SK-N-SH treated with all-trans-retinoic acid at 6 μM for 48 hours (cell line): ENCODE measurements around the gene LZTR1.

ENCODE experiments used
- ATAC-seq: fragments of 200-7000 bp; cut with Tn5 transposase; 3 replicates; pipeline ENCODE4 v1.9.1; 2020; ENCODE audit warnings: mild to moderate bottlenecking, moderate library complexity
- ARNTL ChIP-seq: fragments of 450-650 bp; formaldehyde crosslinking; IDR thresholded peaks from 2 replicates; pipeline ENCODE4 v1.5.0; 2020; ENCODE audit warnings: low read depth, mild to moderate bottlenecking, moderate library complexity, borderline replicate concordance
- BACH2 ChIP-seq: fragments of 250-450 bp; sonication (Bioruptor Pico); IDR thresholded peaks from 2 replicates; pipeline ENCODE4 v1.9.0; 2021; ENCODE audit warnings: mild to moderate bottlenecking, borderline replicate concordance
- ESRRG ChIP-seq: fragments of 250-450 bp; sonication (Bioruptor Pico); IDR thresholded peaks from 2 replicates; pipeline ENCODE4 v1.6.1; 2021; ENCODE audit warnings: mild to moderate bottlenecking
- GLIS3 ChIP-seq: fragments of 250-450 bp; sonication (Bioruptor Pico); IDR thresholded peaks from 2 replicates; pipeline ENCODE4 v1.5.0; 2020; ENCODE audit warnings: mild to moderate bottlenecking, moderate library complexity
- ISL1 ChIP-seq: fragments of 250-450 bp; sonication (Bioruptor Pico); IDR thresholded peaks from 2 replicates; pipeline ENCODE4 v2.1.2; 2022; ENCODE audit warnings: mild to moderate bottlenecking, moderate library complexity
- OSR1 ChIP-seq: fragments of 250-450 bp; sonication (Bioruptor Pico); IDR thresholded peaks from 2 replicates; pipeline ENCODE4 v1.8.0; 2022; ENCODE audit warnings: moderate library complexity, mild to moderate bottlenecking, inconsistent platforms
- PPARA ChIP-seq: fragments of 250-450 bp; sonication (Bioruptor Pico); IDR thresholded peaks from 2 replicates; pipeline ENCODE4 v1.5.0; 2020; ENCODE audit warnings: mild to moderate bottlenecking, borderline replicate concordance
- RARB ChIP-seq: fragments of 250-450 bp; sonication (Bioruptor Pico); IDR thresholded peaks from 2 replicates; pipeline ENCODE4 v1.8.0; 2021; ENCODE audit warnings: mild to moderate bottlenecking, moderate library complexity
- TCF4 ChIP-seq: fragments of 250-450 bp; sonication (Bioruptor Pico); IDR thresholded peaks from 2 replicates; pipeline ENCODE4 v1.8.0; 2021; ENCODE audit warnings: mild to moderate bottlenecking, moderate library complexity, borderline replicate concordance
- ZC3H10 ChIP-seq: fragments of 250-450 bp; sonication (Bioruptor Pico); IDR thresholded peaks from 2 replicates; pipeline ENCODE4 v1.5.1; 2021; ENCODE audit warnings: mild to moderate bottlenecking, moderate library complexity
- ZFP3 ChIP-seq: fragments of 250-450 bp; sonication (Bioruptor Pico); IDR thresholded peaks from 2 replicates; pipeline ENCODE4 v1.5.0; 2020; ENCODE audit warnings: mild to moderate bottlenecking, moderate library complexity
- ZFP30 ChIP-seq: fragments of 450-650 bp; formaldehyde crosslinking; IDR thresholded peaks from 2 replicates; pipeline ENCODE4 v1.5.0; 2022; ENCODE audit warnings: mild to moderate bottlenecking, moderate library complexity
- ZNF565 ChIP-seq: fragments of 450-650 bp; formaldehyde crosslinking; conservative IDR thresholded peaks from 2 replicates; pipeline ENCODE4 v1.5.0; 2020; ENCODE audit warnings: low read depth, mild to moderate bottlenecking, moderate library complexity
- ZNF70 ChIP-seq: fragments of 450-650 bp; formaldehyde crosslinking; IDR thresholded peaks from 2 replicates; pipeline ENCODE4 v1.5.0; 2020; ENCODE audit warnings: mild to moderate bottlenecking, moderate library complexity
- ZNF8 ChIP-seq: fragments of 450-650 bp; formaldehyde crosslinking; IDR thresholded peaks from 2 replicates; pipeline ENCODE4 v1.5.0; 2020; ENCODE audit warnings: mild to moderate bottlenecking, moderate library complexity
- TF ChIP-seq, protein P1 (sequence below): fragments of 250-450 bp; sonication (Bioruptor Pico); IDR thresholded peaks from 2 replicates; pipeline ENCODE4 v1.5.1; 2021; ENCODE audit warnings: mild to moderate bottlenecking, moderate library complexity
- TF ChIP-seq, protein P2 (sequence below): fragments of 250-450 bp; sonication (Bioruptor Pico); IDR thresholded peaks from 2 replicates; pipeline ENCODE4 v1.8.0; 2020; ENCODE audit warnings: mild to moderate bottlenecking, moderate library complexity, borderline replicate concordance
- TF ChIP-seq, protein P3 (sequence below): fragments of 250-450 bp; sonication (Bioruptor Pico); IDR thresholded peaks from 2 replicates; pipeline ENCODE4 v1.5.1; 2020; ENCODE audit warnings: low read depth, mild to moderate bottlenecking, moderate library complexity
- TF ChIP-seq, protein P4 (sequence below): fragments of 250-450 bp; sonication (Bioruptor Pico); IDR thresholded peaks from 2 replicates; pipeline ENCODE4 v1.5.0; 2020; ENCODE audit warnings: mild to moderate bottlenecking, moderate library complexity
- TF ChIP-seq, protein P5 (sequence below): fragments of 250-450 bp; sonication (Bioruptor Pico); IDR thresholded peaks from 2 replicates; pipeline ENCODE4 v1.8.0; 2021; ENCODE audit warnings: low read depth, mild to moderate bottlenecking, moderate library complexity, borderline replicate concordance

Gene LZTR1

DNA sequence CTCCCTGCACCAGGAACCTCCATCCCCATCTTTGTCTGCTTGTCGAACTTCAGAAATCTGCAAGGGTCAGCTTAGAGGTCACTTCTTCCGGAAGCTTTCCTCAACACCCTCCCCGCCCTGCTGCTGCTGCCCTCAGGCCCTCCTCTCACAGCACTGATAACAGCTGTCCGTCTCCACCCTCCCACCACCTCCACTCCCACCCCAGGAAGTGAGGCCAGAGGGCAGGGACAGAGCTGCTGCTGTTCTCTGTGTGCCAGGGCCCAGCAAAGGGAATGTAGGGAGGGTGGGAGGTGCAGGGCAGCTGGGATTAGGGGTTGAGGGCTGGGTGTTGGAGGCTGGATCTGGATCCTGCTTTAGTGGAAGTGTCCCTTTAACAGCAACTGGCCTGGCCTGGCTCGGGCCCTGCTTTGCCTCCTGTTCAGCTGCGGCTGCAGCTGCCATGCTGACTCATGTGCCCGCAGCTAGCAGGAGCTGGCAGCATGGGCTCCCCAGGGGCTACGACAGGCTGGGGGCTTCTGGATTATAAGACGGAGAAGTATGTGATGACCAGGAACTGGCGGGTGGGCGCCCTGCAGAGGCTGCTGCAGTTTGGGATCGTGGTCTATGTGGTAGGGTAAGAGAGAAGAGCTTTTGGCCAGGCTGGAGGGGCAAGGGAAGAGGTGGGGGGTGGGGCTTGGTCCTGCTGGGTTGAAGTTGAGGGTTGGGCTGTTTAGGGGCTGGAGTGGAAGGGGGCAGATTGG, 32.8 kb downstream of the LZTR1 start, which contains the start of gene P2RX6:
TSS of gene P2RX6 (plus strand) at position 440 of the 740 bp plus-strand sequence. CDS start at position 450, 10 bp downstream.
- ATAC-seq, result peak; percentile 70
- TF ChIP-seq ESRRG (CRISPR knock-in tag) (no peak), TCF4 (CRISPR knock-in tag) (peak; percentile 42; the same call in 1 of the 2 replicates), PPARA (CRISPR knock-in tag) (no peak), ISL1 (CRISPR knock-in tag) (no peak)
- TF ChIP-seq, protein P1, sequence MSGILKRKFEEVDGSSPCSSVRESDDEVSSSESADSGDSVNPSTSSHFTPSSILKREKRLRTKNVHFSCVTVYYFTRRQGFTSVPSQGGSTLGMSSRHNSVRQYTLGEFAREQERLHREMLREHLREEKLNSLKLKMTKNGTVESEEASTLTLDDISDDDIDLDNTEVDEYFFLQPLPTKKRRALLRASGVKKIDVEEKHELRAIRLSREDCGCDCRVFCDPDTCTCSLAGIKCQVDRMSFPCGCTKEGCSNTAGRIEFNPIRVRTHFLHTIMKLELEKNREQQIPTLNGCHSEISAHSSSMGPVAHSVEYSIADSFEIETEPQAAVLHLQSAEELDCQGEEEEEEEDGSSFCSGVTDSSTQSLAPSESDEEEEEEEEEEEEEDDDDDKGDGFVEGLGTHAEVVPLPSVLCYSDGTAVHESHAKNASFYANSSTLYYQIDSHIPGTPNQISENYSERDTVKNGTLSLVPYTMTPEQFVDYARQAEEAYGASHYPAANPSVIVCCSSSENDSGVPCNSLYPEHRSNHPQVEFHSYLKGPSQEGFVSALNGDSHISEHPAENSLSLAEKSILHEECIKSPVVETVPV (CRISPR knock-in tag), result no peak
- TF ChIP-seq, all 23 proteins: peak for 1

DNA sequence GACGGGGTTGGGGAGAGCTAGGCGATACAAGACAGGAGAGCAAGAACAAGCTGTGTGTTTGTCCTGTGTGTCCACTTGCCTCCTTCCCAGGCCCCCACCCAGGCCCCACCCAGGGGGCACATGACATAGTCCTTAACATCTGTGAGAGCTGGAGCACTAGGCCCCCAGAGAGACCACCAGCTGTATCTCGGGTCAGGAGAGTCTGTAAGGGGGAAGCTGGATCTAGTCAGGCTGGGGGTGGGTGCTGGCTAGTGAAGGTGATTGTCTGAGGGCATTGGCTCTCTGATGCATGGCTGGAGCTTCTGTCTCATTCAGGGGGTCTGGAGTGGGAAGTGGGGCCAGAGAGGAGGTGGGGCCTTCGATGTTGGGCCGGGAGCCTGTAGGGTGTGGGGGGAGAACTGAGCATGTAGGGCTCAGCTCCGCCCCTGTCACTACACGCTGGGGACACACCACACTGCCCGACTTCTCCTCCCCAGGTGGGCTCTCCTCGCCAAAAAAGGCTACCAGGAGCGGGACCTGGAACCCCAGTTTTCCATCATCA, 33.4 kb downstream of the LZTR1 start:
- TF ChIP-seq PPARA (CRISPR knock-in tag), result no peak
- no peak for TF ChIP-seq RARB (CRISPR knock-in tag)
- TF ChIP-seq, protein P2, sequence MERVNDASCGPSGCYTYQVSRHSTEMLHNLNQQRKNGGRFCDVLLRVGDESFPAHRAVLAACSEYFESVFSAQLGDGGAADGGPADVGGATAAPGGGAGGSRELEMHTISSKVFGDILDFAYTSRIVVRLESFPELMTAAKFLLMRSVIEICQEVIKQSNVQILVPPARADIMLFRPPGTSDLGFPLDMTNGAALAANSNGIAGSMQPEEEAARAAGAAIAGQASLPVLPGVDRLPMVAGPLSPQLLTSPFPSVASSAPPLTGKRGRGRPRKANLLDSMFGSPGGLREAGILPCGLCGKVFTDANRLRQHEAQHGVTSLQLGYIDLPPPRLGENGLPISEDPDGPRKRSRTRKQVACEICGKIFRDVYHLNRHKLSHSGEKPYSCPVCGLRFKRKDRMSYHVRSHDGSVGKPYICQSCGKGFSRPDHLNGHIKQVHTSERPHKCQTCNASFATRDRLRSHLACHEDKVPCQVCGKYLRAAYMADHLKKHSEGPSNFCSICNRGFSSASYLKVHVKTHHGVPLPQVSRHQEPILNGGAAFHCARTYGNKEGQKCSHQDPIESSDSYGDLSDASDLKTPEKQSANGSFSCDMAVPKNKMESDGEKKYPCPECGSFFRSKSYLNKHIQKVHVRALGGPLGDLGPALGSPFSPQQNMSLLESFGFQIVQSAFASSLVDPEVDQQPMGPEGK (CRISPR knock-in tag), result no peak
- TF ChIP-seq ESRRG (CRISPR knock-in tag), result no peak
- TF ChIP-seq ARNTL (CRISPR knock-in tag), result no peak
- TF ChIP-seq OSR1 (CRISPR knock-in tag), result no peak
- TF ChIP-seq BACH2 (CRISPR knock-in tag), result no peak
- TF ChIP-seq, protein P3, sequence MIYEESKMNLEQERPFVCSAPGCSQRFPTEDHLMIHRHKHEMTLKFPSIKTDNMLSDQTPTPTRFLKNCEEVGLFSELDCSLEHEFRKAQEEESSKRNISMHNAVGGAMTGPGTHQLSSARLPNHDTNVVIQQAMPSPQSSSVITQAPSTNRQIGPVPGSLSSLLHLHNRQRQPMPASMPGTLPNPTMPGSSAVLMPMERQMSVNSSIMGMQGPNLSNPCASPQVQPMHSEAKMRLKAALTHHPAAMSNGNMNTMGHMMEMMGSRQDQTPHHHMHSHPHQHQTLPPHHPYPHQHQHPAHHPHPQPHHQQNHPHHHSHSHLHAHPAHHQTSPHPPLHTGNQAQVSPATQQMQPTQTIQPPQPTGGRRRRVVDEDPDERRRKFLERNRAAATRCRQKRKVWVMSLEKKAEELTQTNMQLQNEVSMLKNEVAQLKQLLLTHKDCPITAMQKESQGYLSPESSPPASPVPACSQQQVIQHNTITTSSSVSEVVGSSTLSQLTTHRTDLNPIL, result no peak
- TF ChIP-seq ZNF565 (CRISPR knock-in tag), result no peak
- no peak for TF ChIP-seq ZNF70
- TF ChIP-seq ZFP3 (CRISPR knock-in tag), result no peak
- TF ChIP-seq, protein P4, sequence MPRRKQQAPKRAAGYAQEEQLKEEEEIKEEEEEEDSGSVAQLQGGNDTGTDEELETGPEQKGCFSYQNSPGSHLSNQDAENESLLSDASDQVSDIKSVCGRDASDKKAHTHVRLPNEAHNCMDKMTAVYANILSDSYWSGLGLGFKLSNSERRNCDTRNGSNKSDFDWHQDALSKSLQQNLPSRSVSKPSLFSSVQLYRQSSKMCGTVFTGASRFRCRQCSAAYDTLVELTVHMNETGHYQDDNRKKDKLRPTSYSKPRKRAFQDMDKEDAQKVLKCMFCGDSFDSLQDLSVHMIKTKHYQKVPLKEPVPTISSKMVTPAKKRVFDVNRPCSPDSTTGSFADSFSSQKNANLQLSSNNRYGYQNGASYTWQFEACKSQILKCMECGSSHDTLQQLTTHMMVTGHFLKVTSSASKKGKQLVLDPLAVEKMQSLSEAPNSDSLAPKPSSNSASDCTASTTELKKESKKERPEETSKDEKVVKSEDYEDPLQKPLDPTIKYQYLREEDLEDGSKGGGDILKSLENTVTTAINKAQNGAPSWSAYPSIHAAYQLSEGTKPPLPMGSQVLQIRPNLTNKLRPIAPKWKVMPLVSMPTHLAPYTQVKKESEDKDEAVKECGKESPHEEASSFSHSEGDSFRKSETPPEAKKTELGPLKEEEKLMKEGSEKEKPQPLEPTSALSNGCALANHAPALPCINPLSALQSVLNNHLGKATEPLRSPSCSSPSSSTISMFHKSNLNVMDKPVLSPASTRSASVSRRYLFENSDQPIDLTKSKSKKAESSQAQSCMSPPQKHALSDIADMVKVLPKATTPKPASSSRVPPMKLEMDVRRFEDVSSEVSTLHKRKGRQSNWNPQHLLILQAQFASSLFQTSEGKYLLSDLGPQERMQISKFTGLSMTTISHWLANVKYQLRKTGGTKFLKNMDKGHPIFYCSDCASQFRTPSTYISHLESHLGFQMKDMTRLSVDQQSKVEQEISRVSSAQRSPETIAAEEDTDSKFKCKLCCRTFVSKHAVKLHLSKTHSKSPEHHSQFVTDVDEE (CRISPR knock-in tag), result no peak
- TF ChIP-seq, protein P5, sequence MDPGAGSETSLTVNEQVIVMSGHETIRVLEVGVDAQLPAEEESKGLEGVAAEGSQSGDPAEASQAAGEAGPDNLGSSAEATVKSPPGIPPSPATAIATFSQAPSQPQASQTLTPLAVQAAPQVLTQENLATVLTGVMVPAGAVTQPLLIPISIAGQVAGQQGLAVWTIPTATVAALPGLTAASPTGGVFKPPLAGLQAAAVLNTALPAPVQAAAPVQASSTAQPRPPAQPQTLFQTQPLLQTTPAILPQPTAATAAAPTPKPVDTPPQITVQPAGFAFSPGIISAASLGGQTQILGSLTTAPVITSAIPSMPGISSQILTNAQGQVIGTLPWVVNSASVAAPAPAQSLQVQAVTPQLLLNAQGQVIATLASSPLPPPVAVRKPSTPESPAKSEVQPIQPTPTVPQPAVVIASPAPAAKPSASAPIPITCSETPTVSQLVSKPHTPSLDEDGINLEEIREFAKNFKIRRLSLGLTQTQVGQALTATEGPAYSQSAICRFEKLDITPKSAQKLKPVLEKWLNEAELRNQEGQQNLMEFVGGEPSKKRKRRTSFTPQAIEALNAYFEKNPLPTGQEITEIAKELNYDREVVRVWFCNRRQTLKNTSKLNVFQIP, result no peak
- no peak for ATAC-seq

DNA sequence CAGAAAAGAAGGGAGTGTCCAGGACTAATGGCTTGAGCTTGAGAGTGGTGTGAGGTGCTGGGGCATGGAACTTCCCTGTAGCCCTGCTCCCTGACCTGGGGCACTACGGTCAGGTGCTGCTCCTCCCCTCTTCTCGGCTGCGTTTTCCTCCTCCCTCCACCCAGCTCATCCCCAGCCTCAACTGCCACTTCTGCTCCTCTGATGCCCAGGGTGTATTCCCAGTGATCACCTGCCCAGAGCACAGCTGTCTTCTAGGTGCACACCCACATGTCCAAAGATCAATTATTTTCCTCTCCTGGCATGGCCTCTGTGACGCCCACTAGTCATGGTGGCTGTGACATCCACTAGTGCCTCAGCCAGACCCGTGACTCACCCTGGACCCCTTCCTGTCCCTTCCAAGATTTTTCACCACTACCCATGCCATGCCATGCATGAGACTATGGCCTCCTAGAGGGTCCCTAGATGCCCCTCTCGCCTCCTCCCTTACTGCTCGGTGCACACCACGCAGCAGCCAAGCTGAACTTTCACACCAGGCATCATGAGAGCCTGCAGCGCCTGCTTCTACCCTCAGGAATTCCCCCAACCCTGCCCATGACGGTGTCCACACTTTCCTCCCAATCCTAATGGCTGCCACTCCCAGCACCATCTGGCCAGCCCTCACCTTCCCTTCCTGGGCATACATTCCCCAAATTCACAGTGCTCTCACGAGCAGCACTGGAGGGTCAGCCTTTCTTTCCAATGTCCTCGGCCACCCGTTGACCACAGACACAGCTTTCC, 34.7 kb downstream of the LZTR1 start:
- TF ChIP-seq ZFP30 (CRISPR knock-in tag) (no peak), ARNTL (CRISPR knock-in tag) (no peak), ZNF565 (CRISPR knock-in tag) (no peak), ESRRG (CRISPR knock-in tag) (no peak), ZNF8 (no peak), ZNF70 (no peak), PPARA (CRISPR knock-in tag) (no peak), GLIS3 (no peak), ZFP3 (CRISPR knock-in tag) (no peak), ISL1 (CRISPR knock-in tag) (no peak), BACH2 (CRISPR knock-in tag) (no peak), OSR1 (CRISPR knock-in tag) (no peak), ZC3H10 (CRISPR knock-in tag) (no peak)
- TF ChIP-seq, protein P4 (CRISPR knock-in tag), result no peak
- TF ChIP-seq, protein P1 (CRISPR knock-in tag), result no peak
- no peak for ATAC-seq
